Loucy (cell line): ENCODE data around the gene MFN2.

Source experiments
- H2AFZ ChIP-seq: fragments of 200-600 bp; sonication (generic); 2 replicates; pipeline ENCODE4 v1.6.0; 2016; ENCODE audit warnings: antibody characterized with exemption, mild to moderate bottlenecking, low read length, moderate library complexity
- H3F3A ChIP-seq: fragments of 200-600 bp; 2 replicates; pipeline ENCODE4 v1.6.0; 2016; ENCODE audit warnings: antibody characterized with exemption, low read depth, mild to moderate bottlenecking
- H3K27me3 ChIP-seq: fragments of 200-600 bp; sonication (generic); 2 replicates; pipeline ENCODE4 v1.6.1; 2014; ENCODE audit warnings: low read length, mild to moderate bottlenecking; ENCODE audit not compliant: insufficient read depth, poor library complexity, severe bottlenecking
- H3K36me3 ChIP-seq: fragments of 200-600 bp; sonication (generic); 2 replicates; pipeline ENCODE4 v1.6.1; 2016; ENCODE audit warnings: low read length; ENCODE audit not compliant: insufficient read depth
- H3K4me1 ChIP-seq: fragments of 200-600 bp; sonication (generic); 2 replicates; pipeline ENCODE4 v1.5.1; 2014; ENCODE audit warnings: low read length, mild to moderate bottlenecking; ENCODE audit not compliant: insufficient read depth, poor library complexity, severe bottlenecking
- H3K4me2 ChIP-seq: fragments of 200-600 bp; sonication (generic); 2 replicates; pipeline ENCODE4 v1.6.0; 2014; ENCODE audit warnings: antibody characterized with exemption, low read length, low read depth, mild to moderate bottlenecking; ENCODE audit not compliant: poor library complexity, severe bottlenecking
- H3K4me3 ChIP-seq: fragments of 200-600 bp; sonication (generic); 2 replicates; pipeline ENCODE4 v1.5.1; 2014; ENCODE audit warnings: low read length, mild to moderate bottlenecking, mixed read lengths; ENCODE audit not compliant: poor library complexity, severe bottlenecking
- H3K79me2 ChIP-seq: fragments of 200-600 bp; sonication (generic); 2 replicates; pipeline ENCODE4 v1.6.1; 2014; ENCODE audit warnings: low read length; ENCODE audit not compliant: insufficient read depth
- H3K9ac ChIP-seq: fragments of 200-600 bp; sonication (generic); 2 replicates; pipeline ENCODE4 v1.6.0; 2014; ENCODE audit warnings: mild to moderate bottlenecking, low read depth, low read length, moderate library complexity; ENCODE audit not compliant: poor library complexity, severe bottlenecking
- H3K9me2 ChIP-seq: fragments of 200-600 bp; sonication (generic); replicated peaks from 2 replicates; pipeline ENCODE4 v1.6.1; 2016; ENCODE audit warnings: low read depth, low read length, mixed read lengths
- H3K9me3 ChIP-seq: fragments of 200-600 bp; sonication (generic); 2 replicates; pipeline ENCODE4 v1.6.1; 2014; ENCODE audit warnings: mild to moderate bottlenecking, antibody characterized with exemption, low read length, low read depth; ENCODE audit not compliant: insufficient read depth
- H4K20me1 ChIP-seq: fragments of 200-600 bp; sonication (generic); 2 replicates; pipeline ENCODE4 v1.6.0; 2014; ENCODE audit warnings: antibody characterized with exemption, low read length, mild to moderate bottlenecking; ENCODE audit not compliant: insufficient read depth, poor library complexity, severe bottlenecking
- CTCF ChIP-seq: fragments of 200-600 bp; sonication (generic); conservative IDR thresholded peaks from 2 replicates; pipeline ENCODE4 v1.5.1; 2014; ENCODE audit warnings: mild to moderate bottlenecking, antibody characterized with exemption, low read length
- EZH2phosphoT487 ChIP-seq: fragments of 200-600 bp; IDR thresholded peaks from 2 replicates; pipeline ENCODE4 v1.6.1; 2018; ENCODE audit warnings: antibody characterized with exemption, mild to moderate bottlenecking, moderate library complexity, borderline replicate concordance

The MFN2 gene

GRCh38 chr1:12047120-12047876 is 67.1 kb downstream of the MFN2 start:
- Histone ChIP-seq H3K9me2 (no peaks in the 10 kb centered on the region), H2AFZ (no peak overlapping the region), H3K27me3 (no peaks in the 10 kb centered on the region), H3K4me1 (peaks cover 10% of the 10 kb centered on the region), H3K9me3 (no peaks in the 10 kb centered on the region), H3K4me2 (no peak overlapping the region), H3K36me3 (no peaks in the 10 kb centered on the region), H3K79me2 (no peaks in the 10 kb centered on the region), H3K4me3 (no peak overlapping the region), H3F3A (no peaks in the 10 kb centered on the region), H3K9ac (no peak overlapping the region), H4K20me1 (no peaks in the 10 kb centered on the region)
- TF ChIP-seq EZH2phosphoT487 (no peak), CTCF (no peak)

- Histone ChIP-seq H3K4me3 (no peak overlapping the region), H4K20me1 (no peaks in the 10 kb centered on the region), H3K79me2 (no peaks in the 10 kb centered on the region), H3K9me3 (no peaks in the 10 kb centered on the region), H3K27me3 (no peaks in the 10 kb centered on the region), H3K4me1 (peaks cover 11% of the 10 kb centered on the region), H3K4me2 (no peak overlapping the region), H3K36me3 (no peaks in the 10 kb centered on the region), H3F3A (no peaks in the 10 kb centered on the region), H3K9me2 (no peaks in the 10 kb centered on the region), H3K9ac (no peak overlapping the region), H2AFZ (no peak overlapping the region)
- TF ChIP-seq CTCF (no peak), EZH2phosphoT487 (no peak)
Observed at GRCh38 chr1:12048372-12048771, 68.1 kb downstream of the MFN2 start.

GRCh38 chr1:12049616-12050015 is 69.4 kb downstream of the MFN2 start:
- no peaks in the 10 kb centered on the region for H4K20me1 ChIP-seq
- H3K36me3 ChIP-seq, result no peaks in the 10 kb centered on the region
- H3K9ac ChIP-seq, result no peak overlapping the region
- H3K9me2 ChIP-seq, result no peaks in the 10 kb centered on the region
- H3K4me3 ChIP-seq, result no peak overlapping the region
- no peak overlapping the region; the same call in 1 of the 2 replicates for H2AFZ ChIP-seq
- no peaks in the 10 kb centered on the region for H3K79me2 ChIP-seq
- H3K27me3 ChIP-seq, result no peaks in the 10 kb centered on the region
- no peaks in the 10 kb centered on the region for H3K9me3 ChIP-seq
- peaks cover 11% of the 10 kb centered on the region for H3K4me1 ChIP-seq
- H3F3A ChIP-seq, result no peaks in the 10 kb centered on the region
- TF ChIP-seq EZH2phosphoT487, result no peak
- no peak for TF ChIP-seq CTCF
- no peak overlapping the region for H3K4me2 ChIP-seq
